Measurements from ENCODE around the gene LGMN. TPM values are rescaled to one million over a fixed set of nuclear protein-coding genes. Genes with fewer than 3 reads are reported as not detected.

Gene LGMN
- total and polyA plus RNA-seq, 2 of the 8 experiments (the other 6 are each of a cell fraction or from before 2014, with no cell fraction given) = 57.4 to 83.4 TPM

DNA sequence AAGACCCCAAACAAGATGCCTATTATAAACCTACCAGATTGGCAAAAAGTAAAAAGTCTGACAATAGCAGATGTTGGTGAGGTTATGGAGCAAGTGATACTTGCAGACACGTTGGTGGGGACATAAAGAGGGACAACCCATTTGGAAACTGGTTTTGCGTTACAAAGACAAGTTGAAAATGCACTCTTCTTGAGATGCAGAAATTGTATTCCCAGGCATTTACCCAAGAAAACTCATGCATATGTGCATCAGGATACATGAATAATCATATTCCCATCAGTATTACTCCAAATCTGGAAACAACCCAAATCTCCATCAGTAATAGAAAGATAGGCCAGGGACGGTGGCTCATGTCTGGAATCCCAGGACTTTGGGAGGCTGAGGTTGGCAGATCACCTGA is 32.9 kb upstream of the LGMN start:
- no peak overlapping the region for H3K4me2 ChIP-seq (ENCODE audit: insufficient read depth in 1 of 2, low read depth in 2 of 2, low read length in 2 of 2)
- no peak for FAIRE-seq
- no peak overlapping the region for H3K9ac ChIP-seq (replicated peaks in 1 of 4; ENCODE audit: extremely low read depth in 1 of 4, low read depth in 3 of 4, low read length in 3 of 4)
- no peak overlapping the region for H3K18ac ChIP-seq (ENCODE audit: extremely low read depth, low read length)
- no peak overlapping the region for H2AK5ac ChIP-seq (ENCODE audit: low read depth, low read length)
- POLR2A ChIA-PET (ENCODE audit: partially characterized antibody) = interaction anchor here (1.2 kb wide), 1 partner anchor 33 kb away, joined by 5 read pairs; the partner anchor contains the start of gene LGMN
- H3K27ac ChIP-seq (ENCODE audit: low read depth, low read length) = no peak overlapping the region
- H4K91ac ChIP-seq (replicated peaks; ENCODE audit: insufficient read length, low read length) = no peak overlapping the region
- H3K27me3 ChIP-seq (replicated peaks in 1 of 4; ENCODE audit: control insufficient read depth in 3 of 4, extremely low read depth in 1 of 4, insufficient read depth in 3 of 4, low read length in 3 of 4) = no peaks in the 10 kb centered on the region; a peak in 1 of 7 replicates
- WGBS, 2 experiments (ENCODE audit: extremely low coverage in 1 of 2, insufficient coverage in 1 of 2, insufficient read length in 1 of 2, insufficient replicate concordance in 2 of 2, low coverage in 1 of 2, low lambda C conversion rate in 2 of 2, missing lambda C conversion rate in 1 of 2) = 83% methylated on average over 3 of the region's 3 CpGs; no CpG with 5 or more reads in 1 of the 2 experiments
- H2BK15ac ChIP-seq (ENCODE audit: low read length) = no peak overlapping the region
- no peaks in the 10 kb centered on the region for H3K9me3 ChIP-seq (ENCODE audit: insufficient read depth in 2 of 2, low read depth in 1 of 2, low read length in 1 of 2)
- CTCF ChIA-PET (ENCODE audit: partially characterized antibody) = interaction anchor here (1.1 to 2.0 kb wide), 3 partner anchors 64 to 95 kb away, joined by 4 to 10 read pairs (median 6); no protein-coding TSS in a partner anchor
- H2BK12ac ChIP-seq (ENCODE audit: low read depth, low read length) = no peak overlapping the region
- H2BK5ac ChIP-seq (ENCODE audit: low read depth, low read length) = no peak overlapping the region
- H3K56ac ChIP-seq (replicated peaks; ENCODE audit: insufficient read length, low read depth, low read length) = no peak overlapping the region
- no peak overlapping the region for H3K14ac ChIP-seq (ENCODE audit: insufficient read length)
- H3K79me2 ChIP-seq (ENCODE audit: control insufficient read depth in 1 of 2, insufficient read depth in 2 of 2, low read length in 2 of 2) = no peaks in the 10 kb centered on the region
- no peaks in the 10 kb centered on the region for H3K79me1 ChIP-seq (ENCODE audit: low read depth, low read length)
- H3K4me1 ChIP-seq (replicated peaks in 1 of 4; ENCODE audit: control insufficient read depth in 3 of 4, insufficient read depth in 4 of 4, low read length in 3 of 4) = peaks cover 0 to 3% (median 0%) of the 10 kb centered on the region in 4 experiments; a peak in 1 of 7 replicates
- no peak for DNase-seq (ENCODE audit: low read depth in 1 of 2, low spot score in 2 of 2)
- no peak overlapping the region for H3K4ac ChIP-seq (replicated peaks; ENCODE audit: insufficient read length, low read depth, low read length)
- H3K23me2 ChIP-seq (ENCODE audit: low read depth, low read length) = no peaks in the 10 kb centered on the region
- H4K8ac ChIP-seq (ENCODE audit: extremely low read depth, insufficient read depth, low read length) = no peak overlapping the region
- no peaks in the 10 kb centered on the region for H3K36me3 ChIP-seq (ENCODE audit: control insufficient read depth in 2 of 4, insufficient read depth in 4 of 4, low read length in 3 of 4)
- no peaks in the 10 kb centered on the region for H4K20me1 ChIP-seq (replicated peaks in 1 of 2; ENCODE audit: control insufficient read depth in 1 of 2, insufficient read depth in 2 of 2, low read length in 2 of 2)
- no peak overlapping the region for H3K23ac ChIP-seq (ENCODE audit: insufficient read length)
- no peak overlapping the region for H2BK20ac ChIP-seq (ENCODE audit: low read length)
- no peak overlapping the region for H4K5ac ChIP-seq (ENCODE audit: insufficient read length, low read depth, low read length)
- H2AFZ ChIP-seq (ENCODE audit: low read length) = no peak overlapping the region
- H3K4me3 ChIP-seq (ENCODE audit: extremely low read depth in 1 of 4, insufficient read depth in 2 of 4, low read depth in 3 of 4, low read length in 4 of 4) = no peak overlapping the region
- H2BK120ac ChIP-seq (replicated peaks; ENCODE audit: low read depth, low read length) = no peak overlapping the region
- TF ChIP-seq SIX5 (IDR thresholded peaks at IDR 0.05; ENCODE audit: low read depth, low read length) (no peak), NANOG (IDR thresholded peaks at IDR 0.05; ENCODE audit: insufficient read depth, low read depth, low read length, poor library complexity, severe bottlenecking) (no peak), CBX8 (IDR thresholded peaks at IDR 0.05; ENCODE audit: borderline replicate concordance, low read depth, low read length) (no peak), HDAC6 (IDR thresholded peaks at IDR 0.05; ENCODE audit: low read depth, low read length) (no peak), SIN3A (conservative IDR thresholded peaks at IDR 0.05 in 1 of 2, IDR thresholded peaks at IDR 0.05 in 1 of 2; ENCODE audit: low read depth in 1 of 2, low read length in 2 of 2) (no peak), YY1 (IDR thresholded peaks at IDR 0.05; ENCODE audit: low read depth, low read length) (no peak), SRF (IDR thresholded peaks at IDR 0.05; ENCODE audit: low read depth, low read length) (no peak), GTF2F1 (IDR thresholded peaks at IDR 0.05; ENCODE audit: borderline replicate concordance, low read depth, low read length) (no peak), RBBP5 (IDR thresholded peaks at IDR 0.05; ENCODE audit: borderline replicate concordance, low read depth, low read length) (no peak), EGR1 (IDR thresholded peaks at IDR 0.05; ENCODE audit: borderline replicate concordance, low read depth, low read length) (no peak), POLR2A (IDR thresholded peaks at IDR 0.05; ENCODE audit: control extremely low read depth in 1 of 2, low read depth in 2 of 2, low read length in 2 of 2) (no peak), SUZ12 (IDR thresholded peaks at IDR 0.05; ENCODE audit: low read length) (no peak)
- TF ChIP-seq, protein P1, sequence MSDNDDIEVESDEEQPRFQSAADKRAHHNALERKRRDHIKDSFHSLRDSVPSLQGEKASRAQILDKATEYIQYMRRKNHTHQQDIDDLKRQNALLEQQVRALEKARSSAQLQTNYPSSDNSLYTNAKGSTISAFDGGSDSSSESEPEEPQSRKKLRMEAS (IDR thresholded peaks at IDR 0.05) = no peak

Data from H1 (cell line).